ENCODE measurements around the gene CAPZA2.
"Not testable (repeated sequence)": the region's sequence is repeated elsewhere in the genome, so short reads cannot be mapped to it uniquely, and the experiment has no call there.

CAPZA2 gene

DNA sequence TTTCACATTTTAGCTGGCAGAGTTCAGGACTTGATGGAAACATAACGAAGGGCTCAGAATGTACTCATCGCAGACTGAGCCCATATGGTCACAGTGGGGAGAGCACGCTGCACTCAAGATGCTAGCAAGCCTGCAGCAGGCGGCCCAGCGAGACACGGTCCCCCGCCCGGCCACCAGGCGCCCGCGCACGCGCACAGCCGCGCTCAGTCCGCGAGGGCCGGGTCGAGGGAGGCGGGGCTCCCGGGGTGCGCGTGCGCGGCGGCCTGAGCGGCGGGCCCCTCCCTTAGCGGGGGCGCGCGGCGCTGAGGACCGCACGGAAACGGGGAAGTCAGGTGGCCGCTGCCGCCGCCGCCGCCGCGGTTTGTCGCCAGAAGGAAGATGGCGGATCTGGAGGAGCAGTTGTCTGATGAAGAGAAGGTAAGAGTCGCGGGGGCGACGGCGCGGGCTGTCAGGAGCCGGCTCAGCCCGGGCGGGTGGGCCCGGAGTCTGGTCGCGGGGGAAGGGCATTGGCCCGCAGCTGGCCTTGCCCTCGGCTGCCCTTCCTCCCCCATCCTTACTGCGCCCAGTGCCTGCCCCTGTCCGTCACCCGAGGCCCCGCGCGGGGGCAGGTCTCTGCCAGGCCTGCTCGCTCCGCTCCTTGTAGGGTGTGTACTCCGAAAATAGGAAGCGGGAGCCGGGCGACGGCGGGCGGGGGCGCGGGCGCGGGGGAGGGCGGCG, at the start of gene CAPZA2:
TSS of gene CAPZA2 (plus strand) at position 354 of the 717 bp plus-strand sequence. CDS start at position 379, 25 bp downstream.
- DNase-seq (ENCODE audit: low read depth): peak; percentile 88

DNA sequence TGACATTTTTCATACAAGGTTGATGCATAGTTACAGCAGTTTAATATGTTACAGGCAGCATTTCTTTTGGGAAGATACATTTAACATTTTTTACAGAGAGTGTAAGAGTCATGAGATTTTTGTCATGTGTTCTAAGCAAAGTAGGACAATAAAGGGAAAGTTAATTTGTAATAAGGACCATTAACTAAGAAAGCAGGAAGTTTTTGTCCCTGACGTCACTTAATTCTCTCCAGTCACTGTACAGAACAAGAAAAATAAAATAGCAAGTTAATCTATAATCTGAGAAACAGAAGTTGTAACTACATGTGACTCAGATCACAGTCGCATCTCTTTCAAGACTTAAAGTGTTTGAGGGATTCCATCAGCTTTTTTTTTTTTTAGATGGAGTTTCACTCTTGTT, 49.5 kb upstream of the CAPZA2 start:
- DNase-seq (ENCODE audit: low read depth): no peak

DNA sequence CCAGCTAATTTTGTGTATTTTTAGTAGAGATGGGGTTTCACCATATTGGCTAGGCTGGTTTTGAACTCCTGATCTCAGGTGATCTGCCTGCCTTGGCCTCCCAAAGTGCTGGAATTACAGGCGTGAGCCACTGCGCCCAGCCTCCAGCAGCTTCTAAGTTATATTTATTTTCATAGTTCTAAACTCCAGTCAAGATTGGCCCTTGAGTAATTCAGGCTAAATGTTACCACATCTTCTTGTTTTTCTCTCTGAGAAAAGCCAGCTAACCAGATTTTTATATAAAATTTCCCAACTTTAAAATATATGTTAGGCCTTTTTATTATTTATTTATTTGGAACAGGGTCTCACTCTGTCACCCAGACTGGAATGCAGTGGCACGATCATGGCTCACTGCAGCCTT, 49.0 kb upstream of the CAPZA2 start:
- DNase-seq (ENCODE audit: low read depth): peak; percentile 55

DNA sequence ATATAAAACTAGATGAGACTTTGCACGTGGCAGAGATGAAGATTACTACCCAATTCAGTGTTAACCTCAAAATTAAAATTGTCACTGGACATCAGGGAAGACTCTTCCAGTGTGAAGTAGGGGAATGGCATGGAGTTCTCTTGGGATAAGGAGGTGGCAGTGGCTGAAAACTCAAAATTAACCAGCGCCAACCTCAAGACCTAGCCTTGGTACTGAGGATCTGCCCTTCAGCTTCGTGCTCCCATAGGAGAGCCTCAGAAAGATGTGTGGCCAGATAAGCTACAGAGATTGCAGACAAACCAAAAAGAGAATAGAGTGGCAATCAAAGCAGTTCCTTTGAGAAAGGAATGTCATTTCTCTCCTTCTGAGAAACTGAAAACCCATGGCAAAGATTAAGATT, 47.3 kb upstream of the CAPZA2 start:
- no peak for DNase-seq (ENCODE audit: low read depth)

DNA sequence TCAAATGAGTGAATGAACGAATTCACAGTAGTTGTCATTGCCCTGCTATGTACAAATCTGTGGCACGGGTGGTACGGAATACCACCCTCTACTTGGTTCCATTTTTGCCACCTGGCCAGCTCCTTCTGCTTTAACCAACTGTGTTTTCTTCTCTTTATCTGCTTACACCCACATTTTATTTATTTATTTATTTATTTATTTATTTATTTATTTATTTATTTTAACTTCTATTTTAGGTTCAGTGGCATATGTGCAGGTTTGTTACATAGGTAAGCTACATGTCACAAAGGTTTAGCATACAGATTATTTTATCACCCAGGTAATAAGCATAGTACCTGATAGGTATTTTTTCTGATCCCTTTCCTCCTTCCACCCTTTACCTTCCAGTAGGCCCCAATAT, 42.2 kb upstream of the CAPZA2 start:
- DNase-seq (ENCODE audit: low read depth): no peak

DNA sequence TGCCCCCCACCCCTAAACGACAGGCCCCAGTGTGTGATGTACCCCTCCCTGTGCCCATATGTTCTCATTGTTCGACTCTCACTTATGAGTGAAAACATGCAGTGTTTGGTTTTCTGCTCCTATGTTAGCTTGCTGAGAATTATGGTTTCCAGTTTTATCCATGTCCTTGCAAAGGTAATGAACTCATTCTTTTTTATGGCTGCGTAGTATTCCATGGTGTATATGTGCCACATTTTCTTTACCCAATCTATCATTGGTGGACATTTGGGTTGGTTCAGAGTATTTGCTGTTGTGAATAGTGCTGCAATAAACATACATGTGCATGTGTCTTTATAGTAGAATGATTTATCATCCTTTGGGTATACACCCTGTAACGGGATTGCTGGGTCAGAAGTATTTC, 40.7 kb upstream of the CAPZA2 start:
- DNase-seq (ENCODE audit: low read depth): not testable (repeated sequence)

DNA sequence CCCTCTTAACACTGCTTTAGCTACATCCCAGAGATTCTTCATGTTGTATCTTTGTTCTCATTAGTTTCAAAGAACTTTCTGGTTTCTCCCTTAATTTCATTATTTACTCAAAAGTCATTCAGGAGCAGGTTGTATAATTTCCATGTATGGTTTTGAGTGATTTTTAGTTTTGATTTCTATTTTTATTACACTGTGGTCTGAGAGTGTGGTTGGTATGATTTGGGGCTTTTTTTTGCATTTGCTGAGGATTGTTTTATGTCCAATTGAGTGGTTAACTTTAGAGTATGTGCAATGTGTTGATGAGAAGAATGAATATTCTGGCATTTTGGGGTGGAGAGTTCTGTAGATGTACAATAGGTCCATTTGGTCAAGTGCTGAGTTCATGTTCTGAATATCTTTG, 37.9 kb upstream of the CAPZA2 start:
- no peak for DNase-seq (ENCODE audit: low read depth)

DNA sequence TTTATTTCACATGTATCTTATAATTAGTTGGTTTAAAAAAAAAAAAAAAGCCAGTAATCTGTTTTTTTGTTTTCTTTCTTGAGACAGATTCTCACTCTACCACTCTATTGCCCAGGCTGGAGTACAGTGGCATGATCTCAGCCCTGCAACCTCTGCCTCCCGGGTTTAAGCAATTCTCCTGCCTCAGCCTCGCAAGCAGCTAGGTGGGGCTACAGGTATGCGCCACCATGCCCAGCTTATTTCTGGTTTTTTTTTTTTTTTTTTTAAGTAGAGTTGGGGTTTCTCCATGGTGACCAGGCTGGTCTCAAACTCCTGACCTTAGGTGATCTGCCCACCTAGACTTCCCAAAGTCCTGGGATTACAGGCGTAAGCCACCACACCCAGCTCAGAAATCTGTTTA, 34.1 kb upstream of the CAPZA2 start:
- no peak for DNase-seq (ENCODE audit: low read depth)

DNA sequence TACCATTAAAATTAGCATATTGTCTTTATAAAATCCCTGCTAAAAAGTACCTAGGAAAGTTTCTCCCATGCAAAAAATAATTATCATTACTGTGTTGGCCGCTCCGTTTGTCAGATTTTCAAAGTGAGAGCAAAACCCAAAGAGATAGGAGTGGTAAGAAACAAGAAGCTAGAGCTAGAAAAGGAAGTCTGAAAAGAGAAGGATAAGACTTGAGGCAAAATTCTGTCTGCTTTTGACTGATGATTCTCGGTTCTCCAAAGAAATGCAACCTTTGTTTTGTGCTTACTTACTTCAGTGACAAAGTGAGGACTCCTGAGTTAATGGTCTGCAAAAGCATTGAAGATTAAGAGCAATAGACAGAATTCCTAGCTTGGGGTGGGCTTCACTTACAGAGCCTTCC, 33.3 kb upstream of the CAPZA2 start:
- DNase-seq (ENCODE audit: low read depth): no peak

DNA sequence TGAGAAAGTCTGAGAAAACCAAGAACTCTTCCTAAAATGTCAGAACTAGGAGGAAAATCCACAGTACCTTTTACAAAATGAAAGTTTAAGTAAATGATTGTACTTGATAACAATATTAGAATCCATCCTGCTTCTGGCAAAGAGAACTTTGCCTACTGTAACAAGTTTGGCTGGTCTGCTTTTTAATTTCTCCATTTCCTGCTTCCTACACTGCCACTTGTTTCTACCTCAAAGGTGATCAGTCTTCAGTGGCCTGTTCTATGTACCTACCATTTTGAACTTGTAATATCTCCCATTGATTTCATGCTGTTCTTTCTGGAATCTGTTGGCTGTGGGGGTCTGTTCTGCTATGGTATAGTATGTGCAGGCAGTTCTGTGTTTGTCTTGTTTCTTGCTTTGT, 32.9 kb upstream of the CAPZA2 start:
- no peak for DNase-seq (ENCODE audit: low read depth)

DNA sequence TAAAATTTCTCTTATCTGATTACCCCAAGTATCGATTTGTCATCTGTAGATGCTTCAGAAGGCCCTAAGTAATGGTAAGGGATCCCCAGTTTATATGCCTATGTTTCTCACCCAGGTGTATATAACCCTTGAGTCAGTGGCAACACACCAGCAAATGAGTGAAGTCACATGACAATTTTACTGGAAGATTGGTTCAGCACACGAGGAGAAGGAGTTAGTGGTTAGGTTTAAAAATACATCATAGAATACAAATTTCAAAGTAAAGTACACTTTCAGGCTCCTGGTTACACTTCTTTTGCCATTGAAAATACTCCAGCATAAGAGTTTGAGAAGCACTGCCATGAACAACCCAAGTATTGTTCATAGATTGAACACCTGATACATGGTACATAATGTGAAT, 29.7 kb upstream of the CAPZA2 start:
- DNase-seq (ENCODE audit: low read depth): no peak

DNA sequence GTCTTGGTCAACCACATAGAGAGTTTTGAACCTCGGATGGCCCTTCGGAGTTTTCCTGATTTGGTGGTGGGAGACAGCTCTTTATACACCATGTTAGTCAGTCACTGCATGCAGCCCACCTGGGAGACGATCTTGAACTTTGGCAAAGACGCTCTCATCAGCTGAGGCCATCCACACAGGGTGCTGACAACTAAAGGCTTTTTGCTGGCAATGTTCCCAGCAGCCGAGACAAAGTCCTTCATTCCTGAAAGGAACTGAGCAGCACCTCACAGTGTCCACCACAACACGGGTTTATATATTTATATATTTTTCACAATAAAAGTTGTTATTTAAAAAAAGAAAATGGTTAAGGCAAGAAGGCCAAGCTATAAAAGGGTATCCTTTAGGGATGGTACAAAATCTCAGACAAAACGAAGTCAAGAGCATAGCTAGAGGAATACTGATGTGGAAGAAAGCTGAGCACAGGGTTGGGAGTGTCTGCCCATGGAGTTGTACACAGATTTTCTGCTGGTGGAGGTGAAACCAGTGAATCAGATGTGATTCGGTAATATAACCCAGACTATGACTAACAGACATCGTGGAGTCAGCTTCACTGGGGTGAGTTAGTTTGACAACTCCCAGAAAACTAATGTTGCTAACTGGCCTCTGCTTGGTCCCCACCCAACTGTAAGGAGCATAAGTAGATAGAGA, 27.4 kb upstream of the CAPZA2 start:
- DNase-seq (ENCODE audit: low read depth): peak; percentile 54

DNA sequence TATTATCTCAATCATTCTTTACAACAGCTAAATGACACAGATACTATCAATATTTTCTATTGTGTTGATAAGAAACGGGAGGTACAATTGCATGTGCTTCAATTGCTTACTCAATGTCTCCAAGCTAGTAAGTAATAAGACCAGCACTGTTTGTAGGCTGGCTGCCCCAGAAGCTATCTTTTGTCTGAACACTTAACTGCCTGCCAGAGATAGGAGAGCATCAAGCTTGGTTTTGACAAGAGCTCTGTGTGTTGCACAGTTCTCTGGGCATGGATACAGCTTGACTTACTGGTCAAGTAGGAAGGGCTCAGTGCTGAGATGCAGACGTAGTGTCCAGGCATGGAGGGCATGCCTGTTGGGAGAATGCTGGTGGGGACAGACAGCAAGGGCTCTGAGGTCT, 26.3 kb upstream of the CAPZA2 start:
- DNase-seq (ENCODE audit: low read depth): no peak

DNA sequence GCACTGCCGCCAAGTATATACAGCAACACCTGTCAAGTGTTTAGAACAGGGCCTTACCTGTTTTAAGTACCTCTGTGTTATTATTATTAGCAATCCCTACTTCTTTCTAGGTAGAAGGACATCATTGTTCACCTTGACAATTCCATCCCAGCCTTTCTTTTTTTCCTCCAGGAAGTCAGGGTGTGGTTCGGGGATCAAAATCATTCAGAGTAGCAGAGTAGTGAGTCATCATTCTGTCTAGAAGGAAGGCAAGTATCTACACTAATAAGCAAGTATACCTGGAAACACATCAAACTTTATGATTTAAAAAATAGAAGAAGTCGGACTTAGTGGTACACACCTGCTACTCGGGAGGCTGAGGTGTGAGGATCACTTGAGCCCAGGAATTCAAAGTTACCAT, 25.5 kb upstream of the CAPZA2 start:
- peak; percentile 3 for DNase-seq (ENCODE audit: low read depth)

DNA sequence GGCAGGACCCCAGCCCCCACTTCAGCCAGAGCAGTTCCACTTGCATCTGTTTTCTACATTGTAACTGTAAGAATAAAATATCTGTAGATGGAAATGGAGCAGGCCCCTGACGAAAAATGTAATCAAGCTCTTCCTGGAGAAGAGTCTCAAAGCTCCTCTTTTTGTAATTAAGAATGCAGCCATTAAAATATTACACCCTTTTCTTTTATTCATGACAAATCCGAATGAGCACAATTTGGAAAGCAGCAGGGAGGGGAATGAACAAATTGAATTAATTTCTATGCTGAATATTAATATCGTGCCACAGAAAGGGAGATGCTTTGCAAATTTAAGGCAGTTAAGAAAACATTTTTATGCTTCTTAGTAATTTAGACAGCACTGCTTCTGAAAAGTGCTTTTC, 24.8 kb upstream of the CAPZA2 start:
- DNase-seq (ENCODE audit: low read depth): no peak

DNA sequence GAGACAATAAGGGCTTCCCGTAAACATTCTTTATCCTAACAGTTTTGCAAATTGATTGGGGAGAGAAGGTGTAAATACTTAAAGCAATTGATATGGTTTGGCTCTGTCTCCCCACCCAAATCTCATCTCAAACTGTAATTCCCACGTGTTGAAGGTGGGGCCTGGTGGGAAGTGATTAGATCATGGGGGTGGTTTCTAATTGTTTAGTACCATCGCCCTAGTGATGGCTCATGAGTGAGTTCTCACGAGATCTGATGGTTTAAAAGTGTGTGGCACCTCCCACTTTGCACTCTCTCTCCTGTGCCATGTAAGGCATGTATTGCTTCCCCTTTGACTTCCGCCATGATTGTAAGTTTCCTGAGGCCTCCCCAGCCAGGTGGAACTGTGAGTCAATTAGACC, 22.1 kb upstream of the CAPZA2 start:
- no peak for DNase-seq (ENCODE audit: low read depth)

DNA sequence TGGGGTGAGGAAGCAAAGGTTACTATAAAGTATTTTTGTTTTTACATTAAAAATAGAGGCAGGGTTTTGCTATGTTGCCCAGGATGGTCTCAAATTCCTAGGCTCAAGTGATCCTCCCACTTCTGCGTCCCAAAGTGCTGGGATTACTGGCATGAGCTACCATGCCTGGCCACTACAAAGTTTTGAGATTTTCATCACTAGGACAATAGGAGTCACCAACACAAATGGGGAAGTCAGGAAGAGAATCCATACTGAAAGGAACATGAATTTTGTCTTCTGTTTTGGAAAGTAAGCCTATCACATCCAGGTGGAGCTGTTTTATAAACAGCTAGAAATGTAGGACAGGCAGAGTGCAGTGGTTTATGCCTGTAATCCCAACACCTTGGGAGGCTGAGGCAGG, 20.0 kb upstream of the CAPZA2 start:
- DNase-seq (ENCODE audit: low read depth): no peak

DNA sequence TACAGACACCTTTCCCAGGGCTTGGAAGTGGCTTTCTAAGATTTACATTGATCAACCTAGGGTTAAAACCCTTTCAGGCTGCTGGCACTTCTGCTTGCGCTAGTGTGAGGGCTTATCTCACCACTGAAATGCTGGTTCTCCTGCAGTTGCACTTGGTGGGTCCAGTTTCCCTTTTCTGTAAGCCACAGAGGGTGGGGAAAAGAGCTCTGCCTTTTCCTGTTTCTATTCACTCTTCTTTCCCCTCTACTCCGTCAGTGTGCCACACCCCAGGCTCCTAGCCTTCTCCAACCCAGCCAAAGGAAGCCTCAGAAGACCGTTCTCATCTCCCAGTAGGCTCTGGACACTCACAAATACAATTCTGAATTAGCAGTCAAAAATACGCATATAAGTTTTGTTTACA, 19.0 kb upstream of the CAPZA2 start:
- no peak for DNase-seq (ENCODE audit: low read depth)

DNA sequence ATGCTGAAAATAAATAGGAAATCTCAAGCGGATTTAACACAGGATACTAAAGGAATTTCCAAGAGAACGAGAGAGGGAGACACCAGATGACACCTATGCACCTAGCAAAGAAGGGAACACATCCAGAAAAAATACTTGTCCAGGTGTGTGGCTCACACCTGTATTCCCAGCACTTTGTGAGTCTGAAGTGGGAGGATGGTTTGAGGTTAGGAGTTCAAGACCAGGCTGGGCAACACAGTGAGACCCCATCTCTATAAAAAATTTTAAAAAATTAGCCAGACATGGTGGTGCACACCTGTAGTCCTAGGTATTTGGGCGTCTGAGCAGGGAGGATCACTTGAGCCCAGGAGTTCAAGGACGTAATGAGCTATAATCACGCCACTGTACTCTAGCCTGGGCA, 11.2 kb upstream of the CAPZA2 start:
- no peak for DNase-seq (ENCODE audit: low read depth)

DNA sequence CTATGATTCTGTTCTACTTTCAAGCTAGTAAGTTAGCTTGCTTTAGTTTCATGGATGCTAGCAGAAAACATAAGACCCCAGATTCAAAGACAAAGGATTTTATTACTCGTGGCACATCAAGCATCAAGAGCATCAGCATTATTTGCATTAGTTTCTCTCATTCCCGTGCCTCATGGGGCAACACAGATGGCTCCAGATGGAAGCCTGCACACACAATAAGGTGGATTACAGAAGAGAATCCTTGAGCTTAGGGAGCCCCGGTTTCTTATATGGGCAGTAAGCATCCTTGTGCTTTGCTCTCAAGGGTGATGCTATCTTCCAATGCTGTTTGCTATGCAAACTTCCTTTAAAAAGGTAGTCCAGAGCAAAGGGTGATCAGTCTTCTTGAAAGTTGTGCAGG, 10.7 kb upstream of the CAPZA2 start:
- no peak for DNase-seq (ENCODE audit: low read depth)

DNA sequence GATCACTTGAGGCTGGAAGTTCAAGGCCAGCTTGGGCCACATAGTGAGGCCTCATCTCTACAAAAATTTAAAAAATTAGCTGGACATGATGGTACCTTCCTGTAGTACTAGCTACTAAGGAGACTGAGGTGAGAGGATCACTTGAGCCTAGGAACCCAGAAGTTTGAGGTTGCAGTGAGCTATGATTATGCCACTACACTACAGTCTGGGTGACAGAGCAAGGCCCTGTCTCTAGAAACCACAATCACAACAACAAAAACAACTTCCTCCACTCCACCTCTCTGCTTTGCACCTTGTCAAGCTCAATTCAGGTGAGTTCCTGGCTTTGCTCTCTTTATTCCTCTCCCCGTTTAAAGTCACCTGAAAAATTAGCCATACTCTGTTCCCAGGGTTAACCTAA, 8.3 kb upstream of the CAPZA2 start:
- no peak for DNase-seq (ENCODE audit: low read depth)

DNA sequence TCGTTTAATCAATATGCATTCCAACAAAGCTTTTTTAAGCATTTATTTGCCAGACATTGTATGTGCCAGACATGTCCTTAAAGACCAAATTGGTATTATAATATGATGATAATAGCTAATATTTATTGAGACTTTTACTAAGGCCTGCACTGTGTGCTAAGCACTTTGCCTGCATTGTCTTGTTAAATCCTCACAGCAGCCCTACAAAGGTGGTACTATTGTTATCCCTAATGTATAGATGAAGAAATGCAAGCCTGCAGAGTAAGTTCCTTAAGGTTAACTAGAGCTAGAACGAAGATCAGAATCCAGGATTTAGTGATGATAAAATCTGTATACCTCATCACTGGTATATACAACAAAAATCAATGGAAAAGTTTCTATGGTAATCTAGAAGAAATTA, 5.3 kb upstream of the CAPZA2 start:
- no peak for DNase-seq (ENCODE audit: low read depth)

DNA sequence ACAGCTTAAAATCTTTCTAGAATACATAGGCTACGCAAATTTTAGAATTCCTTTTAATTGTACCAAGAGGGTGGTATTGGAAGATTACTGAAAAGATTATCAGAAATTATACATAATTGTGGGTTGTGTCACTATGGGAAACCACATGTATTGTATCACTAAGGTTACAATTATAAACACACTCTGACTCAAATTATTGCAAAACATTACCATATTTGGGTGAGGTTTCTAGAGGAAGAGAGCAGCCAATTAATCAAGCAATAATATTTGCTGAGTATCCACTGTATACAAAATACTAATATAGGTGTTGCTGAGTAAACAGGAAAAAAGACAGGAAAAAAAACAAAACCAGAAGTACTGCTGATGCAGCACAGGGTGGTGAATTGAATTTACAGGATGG, 3.1 kb upstream of the CAPZA2 start:
- DNase-seq (ENCODE audit: low read depth): peak; percentile 79

DNA sequence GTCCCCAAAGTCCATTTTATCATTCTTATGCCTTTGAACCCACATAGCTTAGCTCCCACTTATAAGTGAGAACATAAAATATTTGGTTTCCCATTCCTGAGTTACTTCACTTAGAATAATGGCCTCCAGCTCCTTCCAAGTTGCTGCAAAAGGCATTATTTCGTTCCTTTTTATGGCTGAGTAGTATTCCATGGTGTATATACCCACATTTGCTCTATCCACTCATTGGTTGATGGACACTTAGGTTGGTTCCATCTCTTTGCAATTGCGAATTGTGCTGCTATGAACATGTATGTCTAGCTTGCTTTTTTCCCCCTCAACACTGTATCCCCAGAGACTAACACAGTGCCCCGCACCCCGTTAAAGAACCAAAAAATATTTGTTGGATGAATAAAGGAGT, 670 bp upstream of the CAPZA2 start:
- DNase-seq (ENCODE audit: low read depth): no peak
